ENCODE measurements around the gene NHEJ1. TPM values are rescaled to one million over a fixed set of nuclear protein-coding genes. Genes with fewer than 3 reads are reported as not detected.

Gene NHEJ1
- total and polyA plus RNA-seq, 2 of the 13 experiments (the other 11 are each of a cell fraction or from before 2014, with no cell fraction given), result 30.0 to 30.7 TPM

GRCh38 chr2:219126555-219126954 lies 34.1 kb downstream of the NHEJ1 start (continued):
- peak; percentile 39; the same call in 1 of the 2 replicates for TF ChIP-seq FOXK2 (IDR thresholded peaks at IDR 0.05)
- no peak for TF ChIP-seq U2AF1 (optimal IDR thresholded peaks at IDR 0.05; ENCODE audit: low read depth, low read length)
- TF ChIP-seq, protein P1, sequence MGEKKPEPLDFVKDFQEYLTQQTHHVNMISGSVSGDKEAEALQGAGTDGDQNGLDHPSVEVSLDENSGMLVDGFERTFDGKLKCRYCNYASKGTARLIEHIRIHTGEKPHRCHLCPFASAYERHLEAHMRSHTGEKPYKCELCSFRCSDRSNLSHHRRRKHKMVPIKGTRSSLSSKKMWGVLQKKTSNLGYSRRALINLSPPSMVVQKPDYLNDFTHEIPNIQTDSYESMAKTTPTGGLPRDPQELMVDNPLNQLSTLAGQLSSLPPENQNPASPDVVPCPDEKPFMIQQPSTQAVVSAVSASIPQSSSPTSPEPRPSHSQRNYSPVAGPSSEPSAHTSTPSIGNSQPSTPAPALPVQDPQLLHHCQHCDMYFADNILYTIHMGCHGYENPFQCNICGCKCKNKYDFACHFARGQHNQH (CRISPR knock-in tag; IDR thresholded peaks at IDR 0.05), result 0 out of 2 replicates have a peak, but pooled peaks have one; percentile 21
- TF ChIP-seq, protein P2, sequence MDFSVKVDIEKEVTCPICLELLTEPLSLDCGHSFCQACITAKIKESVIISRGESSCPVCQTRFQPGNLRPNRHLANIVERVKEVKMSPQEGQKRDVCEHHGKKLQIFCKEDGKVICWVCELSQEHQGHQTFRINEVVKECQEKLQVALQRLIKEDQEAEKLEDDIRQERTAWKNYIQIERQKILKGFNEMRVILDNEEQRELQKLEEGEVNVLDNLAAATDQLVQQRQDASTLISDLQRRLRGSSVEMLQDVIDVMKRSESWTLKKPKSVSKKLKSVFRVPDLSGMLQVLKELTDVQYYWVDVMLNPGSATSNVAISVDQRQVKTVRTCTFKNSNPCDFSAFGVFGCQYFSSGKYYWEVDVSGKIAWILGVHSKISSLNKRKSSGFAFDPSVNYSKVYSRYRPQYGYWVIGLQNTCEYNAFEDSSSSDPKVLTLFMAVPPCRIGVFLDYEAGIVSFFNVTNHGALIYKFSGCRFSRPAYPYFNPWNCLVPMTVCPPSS (IDR thresholded peaks at IDR 0.05), result no peak
- no peak for TF ChIP-seq CCAR2 (optimal IDR thresholded peaks at IDR 0.05; ENCODE audit: low read depth, low read length)
- TF ChIP-seq NFYB (CRISPR knock-in tag; IDR thresholded peaks at IDR 0.05), result no peak
- no peak for TF ChIP-seq PHF8 (CRISPR knock-in tag; IDR thresholded peaks at IDR 0.05)
- TF ChIP-seq AGO1 (IDR thresholded peaks at IDR 0.05; ENCODE audit: low read depth, low read length, poor library complexity, severe bottlenecking), result no peak
- TF ChIP-seq, protein P3, sequence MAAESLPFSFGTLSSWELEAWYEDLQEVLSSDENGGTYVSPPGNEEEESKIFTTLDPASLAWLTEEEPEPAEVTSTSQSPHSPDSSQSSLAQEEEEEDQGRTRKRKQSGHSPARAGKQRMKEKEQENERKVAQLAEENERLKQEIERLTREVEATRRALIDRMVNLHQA (CRISPR knock-in tag; IDR thresholded peaks at IDR 0.05), result no peak
- no peak for TF ChIP-seq ZNF878 (CRISPR knock-in tag; IDR thresholded peaks at IDR 0.05)
- TF ChIP-seq KLF6 (CRISPR knock-in tag; IDR thresholded peaks at IDR 0.05), result no peak
- TF ChIP-seq CEBPZ (IDR thresholded peaks at IDR 0.05; ENCODE audit: low read length), result no peak
- 0 out of 2 replicates have a peak, but pooled peaks have one; percentile 23 for TF ChIP-seq ARNTL (CRISPR knock-in tag; IDR thresholded peaks at IDR 0.05)
- TF ChIP-seq STAT5B (CRISPR knock-in tag; IDR thresholded peaks at IDR 0.05), result no peak
- TF ChIP-seq, protein P4, sequence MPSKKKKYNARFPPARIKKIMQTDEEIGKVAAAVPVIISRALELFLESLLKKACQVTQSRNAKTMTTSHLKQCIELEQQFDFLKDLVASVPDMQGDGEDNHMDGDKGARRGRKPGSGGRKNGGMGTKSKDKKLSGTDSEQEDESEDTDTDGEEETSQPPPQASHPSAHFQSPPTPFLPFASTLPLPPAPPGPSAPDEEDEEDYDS (CRISPR knock-in tag; IDR thresholded peaks at IDR 0.05), result no peak
- TF ChIP-seq, protein P5, sequence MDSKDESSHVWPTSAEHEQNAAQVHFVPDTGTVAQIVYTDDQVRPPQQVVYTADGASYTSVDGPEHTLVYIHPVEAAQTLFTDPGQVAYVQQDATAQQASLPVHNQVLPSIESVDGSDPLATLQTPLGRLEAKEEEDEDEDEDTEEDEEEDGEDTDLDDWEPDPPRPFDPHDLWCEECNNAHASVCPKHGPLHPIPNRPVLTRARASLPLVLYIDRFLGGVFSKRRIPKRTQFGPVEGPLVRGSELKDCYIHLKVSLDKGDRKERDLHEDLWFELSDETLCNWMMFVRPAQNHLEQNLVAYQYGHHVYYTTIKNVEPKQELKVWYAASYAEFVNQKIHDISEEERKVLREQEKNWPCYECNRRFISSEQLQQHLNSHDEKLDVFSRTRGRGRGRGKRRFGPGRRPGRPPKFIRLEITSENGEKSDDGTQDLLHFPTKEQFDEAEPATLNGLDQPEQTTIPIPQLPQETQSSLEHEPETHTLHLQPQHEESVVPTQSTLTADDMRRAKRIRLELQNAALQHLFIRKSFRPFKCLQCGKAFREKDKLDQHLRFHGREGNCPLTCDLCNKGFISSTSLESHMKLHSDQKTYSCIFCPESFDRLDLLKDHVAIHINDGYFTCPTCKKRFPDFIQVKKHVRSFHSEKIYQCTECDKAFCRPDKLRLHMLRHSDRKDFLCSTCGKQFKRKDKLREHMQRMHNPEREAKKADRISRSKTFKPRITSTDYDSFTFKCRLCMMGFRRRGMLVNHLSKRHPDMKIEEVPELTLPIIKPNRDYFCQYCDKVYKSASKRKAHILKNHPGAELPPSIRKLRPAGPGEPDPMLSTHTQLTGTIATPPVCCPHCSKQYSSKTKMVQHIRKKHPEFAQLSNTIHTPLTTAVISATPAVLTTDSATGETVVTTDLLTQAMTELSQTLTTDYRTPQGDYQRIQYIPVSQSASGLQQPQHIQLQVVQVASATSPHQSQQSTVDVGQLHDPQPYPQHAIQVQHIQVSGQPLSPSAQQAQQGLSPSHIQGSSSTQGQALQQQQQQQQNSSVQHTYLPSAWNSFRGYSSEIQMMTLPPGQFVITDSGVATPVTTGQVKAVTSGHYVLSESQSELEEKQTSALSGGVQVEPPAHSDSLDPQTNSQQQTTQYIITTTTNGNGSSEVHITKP (CRISPR knock-in tag; IDR thresholded peaks at IDR 0.05; ENCODE audit: low read depth), result peak; percentile 86
- TF ChIP-seq PBX2 (CRISPR knock-in tag; IDR thresholded peaks at IDR 0.05), result no peak
- TF ChIP-seq ZNF414 (CRISPR knock-in tag; IDR thresholded peaks at IDR 0.05), result 0 out of 2 replicates have a peak, but pooled peaks have one; percentile 64

All from HepG2 (cell line).